Loucy (cell line): Measurements from ENCODE around the gene ATF7IP.

Experiments used
- H2AFZ ChIP-seq: fragments of 200-600 bp; sonication (generic); 2 replicates; pipeline ENCODE4 v1.6.0; 2016; ENCODE audit warnings: antibody characterized with exemption, mild to moderate bottlenecking, low read length, moderate library complexity
- H3F3A ChIP-seq: fragments of 200-600 bp; 2 replicates; pipeline ENCODE4 v1.6.0; 2016; ENCODE audit warnings: antibody characterized with exemption, low read depth, mild to moderate bottlenecking
- H3K27me3 ChIP-seq: fragments of 200-600 bp; sonication (generic); 2 replicates; pipeline ENCODE4 v1.6.1; 2014; ENCODE audit warnings: low read length, mild to moderate bottlenecking; ENCODE audit not compliant: insufficient read depth, poor library complexity, severe bottlenecking
- H3K36me3 ChIP-seq: fragments of 200-600 bp; sonication (generic); 2 replicates; pipeline ENCODE4 v1.6.1; 2016; ENCODE audit warnings: low read length; ENCODE audit not compliant: insufficient read depth
- H3K4me1 ChIP-seq: fragments of 200-600 bp; sonication (generic); 2 replicates; pipeline ENCODE4 v1.5.1; 2014; ENCODE audit warnings: low read length, mild to moderate bottlenecking; ENCODE audit not compliant: insufficient read depth, poor library complexity, severe bottlenecking
- H3K4me2 ChIP-seq: fragments of 200-600 bp; sonication (generic); 2 replicates; pipeline ENCODE4 v1.6.0; 2014; ENCODE audit warnings: antibody characterized with exemption, low read length, low read depth, mild to moderate bottlenecking; ENCODE audit not compliant: poor library complexity, severe bottlenecking
- H3K4me3 ChIP-seq: fragments of 200-600 bp; sonication (generic); 2 replicates; pipeline ENCODE4 v1.5.1; 2014; ENCODE audit warnings: low read length, mild to moderate bottlenecking, mixed read lengths; ENCODE audit not compliant: poor library complexity, severe bottlenecking
- H3K79me2 ChIP-seq: fragments of 200-600 bp; sonication (generic); 2 replicates; pipeline ENCODE4 v1.6.1; 2014; ENCODE audit warnings: low read length; ENCODE audit not compliant: insufficient read depth
- H3K9ac ChIP-seq: fragments of 200-600 bp; sonication (generic); 2 replicates; pipeline ENCODE4 v1.6.0; 2014; ENCODE audit warnings: mild to moderate bottlenecking, low read depth, low read length, moderate library complexity; ENCODE audit not compliant: poor library complexity, severe bottlenecking
- H3K9me2 ChIP-seq: fragments of 200-600 bp; sonication (generic); replicated peaks from 2 replicates; pipeline ENCODE4 v1.6.1; 2016; ENCODE audit warnings: low read depth, low read length, mixed read lengths
- H3K9me3 ChIP-seq: fragments of 200-600 bp; sonication (generic); 2 replicates; pipeline ENCODE4 v1.6.1; 2014; ENCODE audit warnings: mild to moderate bottlenecking, antibody characterized with exemption, low read length, low read depth; ENCODE audit not compliant: insufficient read depth
- H4K20me1 ChIP-seq: fragments of 200-600 bp; sonication (generic); 2 replicates; pipeline ENCODE4 v1.6.0; 2014; ENCODE audit warnings: antibody characterized with exemption, low read length, mild to moderate bottlenecking; ENCODE audit not compliant: insufficient read depth, poor library complexity, severe bottlenecking
- EZH2phosphoT487 ChIP-seq: fragments of 200-600 bp; IDR thresholded peaks from 2 replicates; pipeline ENCODE4 v1.6.1; 2018; ENCODE audit warnings: antibody characterized with exemption, mild to moderate bottlenecking, moderate library complexity, borderline replicate concordance
- TF ChIP-seq, protein P1 (sequence below): fragments of 200-600 bp; sonication (generic); conservative IDR thresholded peaks from 2 replicates; pipeline ENCODE4 v1.5.1; 2014; ENCODE audit warnings: mild to moderate bottlenecking, antibody characterized with exemption, low read length

The ATF7IP gene

DNA sequence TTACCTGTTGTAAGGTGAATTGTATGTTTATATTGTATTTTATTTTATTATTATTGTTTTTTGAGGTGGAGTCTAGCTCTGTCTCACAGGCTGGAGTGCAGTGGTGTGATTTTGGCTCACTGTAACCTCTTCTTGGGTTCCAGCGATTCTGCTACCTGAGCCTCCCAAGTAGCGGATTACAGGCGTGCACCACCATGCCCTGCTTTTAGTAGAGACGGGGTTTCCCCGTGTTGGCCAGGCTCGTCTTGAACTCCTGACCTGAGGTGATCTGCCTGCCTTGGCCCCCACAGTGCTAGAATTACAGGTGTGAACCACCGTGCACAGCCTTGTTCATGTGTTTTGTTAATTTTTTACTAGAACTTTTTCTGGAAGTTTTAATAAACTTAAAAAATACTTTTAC is 3.8 kb downstream of the ATF7IP start:
- Histone ChIP-seq H3K79me2 (peaks cover 83% of the 10 kb centered on the region), H3F3A (peaks cover 9% of the 10 kb centered on the region; the same call in 1 of the 2 replicates), H3K27me3 (no peaks in the 10 kb centered on the region), H3K9ac (peak overlapping the region; percentile 79), H3K4me1 (peaks cover 65% of the 10 kb centered on the region), H3K9me2 (no peaks in the 10 kb centered on the region), H3K36me3 (no peaks in the 10 kb centered on the region), H3K9me3 (no peaks in the 10 kb centered on the region), H2AFZ (no peak overlapping the region), H3K4me2 (peak overlapping the region; percentile 78), H3K4me3 (peak overlapping the region; percentile 80), H4K20me1 (peaks cover 46% of the 10 kb centered on the region)
- TF ChIP-seq, protein P1, sequence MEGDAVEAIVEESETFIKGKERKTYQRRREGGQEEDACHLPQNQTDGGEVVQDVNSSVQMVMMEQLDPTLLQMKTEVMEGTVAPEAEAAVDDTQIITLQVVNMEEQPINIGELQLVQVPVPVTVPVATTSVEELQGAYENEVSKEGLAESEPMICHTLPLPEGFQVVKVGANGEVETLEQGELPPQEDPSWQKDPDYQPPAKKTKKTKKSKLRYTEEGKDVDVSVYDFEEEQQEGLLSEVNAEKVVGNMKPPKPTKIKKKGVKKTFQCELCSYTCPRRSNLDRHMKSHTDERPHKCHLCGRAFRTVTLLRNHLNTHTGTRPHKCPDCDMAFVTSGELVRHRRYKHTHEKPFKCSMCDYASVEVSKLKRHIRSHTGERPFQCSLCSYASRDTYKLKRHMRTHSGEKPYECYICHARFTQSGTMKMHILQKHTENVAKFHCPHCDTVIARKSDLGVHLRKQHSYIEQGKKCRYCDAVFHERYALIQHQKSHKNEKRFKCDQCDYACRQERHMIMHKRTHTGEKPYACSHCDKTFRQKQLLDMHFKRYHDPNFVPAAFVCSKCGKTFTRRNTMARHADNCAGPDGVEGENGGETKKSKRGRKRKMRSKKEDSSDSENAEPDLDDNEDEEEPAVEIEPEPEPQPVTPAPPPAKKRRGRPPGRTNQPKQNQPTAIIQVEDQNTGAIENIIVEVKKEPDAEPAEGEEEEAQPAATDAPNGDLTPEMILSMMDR: no peak
- no peak for TF ChIP-seq EZH2phosphoT487

DNA sequence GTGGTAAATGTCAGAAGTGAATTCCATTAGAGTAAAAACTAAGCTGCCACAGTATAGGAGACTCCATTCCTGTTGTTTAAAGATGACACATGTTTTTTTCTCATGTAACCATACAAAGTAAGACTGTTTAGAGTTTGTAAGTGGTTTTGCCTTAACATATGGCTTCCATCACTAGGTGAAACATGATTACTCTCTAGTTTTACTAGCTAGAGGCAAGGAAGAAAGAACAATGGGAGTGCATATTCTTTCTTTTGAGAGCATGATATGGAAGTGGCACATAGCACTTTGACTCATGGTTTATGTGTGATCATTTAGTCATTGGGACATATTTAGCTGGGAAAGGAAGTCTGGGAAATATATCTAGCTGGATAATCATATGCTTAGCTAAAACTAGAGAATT is 7.7 kb downstream of the ATF7IP start:
- Histone ChIP-seq H3K79me2 (peaks cover 99% of the 10 kb centered on the region), H3K27me3 (no peaks in the 10 kb centered on the region), H4K20me1 (peaks cover 35% of the 10 kb centered on the region), H3K9ac (peak overlapping the region; percentile 54), H3K4me2 (peak overlapping the region; percentile 78), H3K36me3 (peaks cover under 1% of the 10 kb centered on the region; the same call in 1 of the 2 replicates), H3F3A (no peaks in the 10 kb centered on the region), H3K4me1 (peaks cover 53% of the 10 kb centered on the region), H3K9me3 (peaks cover under 1% of the 10 kb centered on the region; the same call in 1 of the 2 replicates), H3K4me3 (peak overlapping the region; percentile 58), H3K9me2 (no peaks in the 10 kb centered on the region), H2AFZ (no peak overlapping the region)
- TF ChIP-seq, protein P1: no peak
- TF ChIP-seq EZH2phosphoT487: no peak

DNA sequence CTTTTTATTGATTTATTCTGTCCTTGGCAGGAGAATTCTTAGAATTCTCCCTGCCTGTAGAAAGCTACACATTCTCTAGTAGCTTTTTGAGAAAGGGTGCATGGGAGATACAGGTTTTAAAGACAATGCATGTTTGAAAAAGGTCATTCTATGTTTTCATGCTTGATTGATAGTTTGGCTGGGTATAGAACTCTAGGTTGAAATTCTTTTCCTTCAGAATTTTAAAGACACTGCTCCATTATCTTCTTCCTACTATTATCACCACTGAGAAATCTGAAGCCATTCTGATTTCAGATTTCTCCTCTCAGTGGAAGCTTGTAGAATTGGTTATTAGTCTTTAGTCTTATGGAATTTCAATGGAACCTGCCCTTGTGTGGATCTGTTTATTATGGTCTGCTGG is 14.0 kb downstream of the ATF7IP start:
- Histone ChIP-seq H3K9me2 (no peaks in the 10 kb centered on the region), H3K27me3 (no peaks in the 10 kb centered on the region), H3K79me2 (peaks cover 98% of the 10 kb centered on the region), H3K36me3 (peaks cover 14% of the 10 kb centered on the region; the same call in 1 of the 2 replicates), H3F3A (no peaks in the 10 kb centered on the region), H3K9me3 (peaks cover 30% of the 10 kb centered on the region), H3K4me2 (no peak overlapping the region), H3K4me1 (peaks cover 18% of the 10 kb centered on the region), H3K4me3 (no peak overlapping the region), H2AFZ (no peak overlapping the region), H3K9ac (no peak overlapping the region), H4K20me1 (peaks cover 1% of the 10 kb centered on the region)
- TF ChIP-seq, protein P1: no peak
- no peak for TF ChIP-seq EZH2phosphoT487
